Thyroid gland (tissue), 4 donors: ENCODE results near the gene ADAMTS1.

ENCODE experiments used
- CTCF ChIP-seq, 6 experiments: fragments of 200-600 bp in 3 of 6; fragments of 450-650 bp in 3 of 6; sonication (generic) in 3 of 6; IDR thresholded peaks; one replicate each; pipeline ENCODE4 v1.5.1; 2016 to 2019; ENCODE audit warnings: antibody characterized with exemption in 6 of 6, mild to moderate bottlenecking in 2 of 6, inconsistent platforms in 1 of 6, moderate library complexity in 1 of 6
- POLR2A ChIP-seq, 2 donors: fragments of 450-650 bp; IDR thresholded peaks; one replicate each; pipeline ENCODE4 v1.6.1; 2017; ENCODE audit warnings: antibody characterized with exemption in 2 of 2, mild to moderate bottlenecking in 2 of 2, moderate library complexity in 1 of 2

- TF ChIP-seq CTCF (IDR thresholded peaks at IDR 0.05), result peak in 3 of 6 experiments; percentile 54 to 84 (median 55)
- TF ChIP-seq POLR2A (IDR thresholded peaks at IDR 0.05), result no peak
Measured at GRCh38 chr21:26849428-26850115, 4.4 kb upstream of the ADAMTS1 start.
